Measurements from ENCODE around the gene PLGRKT.
"Not testable (repeated sequence)": the region's sequence is repeated elsewhere in the genome, so short reads cannot be mapped to it uniquely, and the experiment has no call there.

DNA sequence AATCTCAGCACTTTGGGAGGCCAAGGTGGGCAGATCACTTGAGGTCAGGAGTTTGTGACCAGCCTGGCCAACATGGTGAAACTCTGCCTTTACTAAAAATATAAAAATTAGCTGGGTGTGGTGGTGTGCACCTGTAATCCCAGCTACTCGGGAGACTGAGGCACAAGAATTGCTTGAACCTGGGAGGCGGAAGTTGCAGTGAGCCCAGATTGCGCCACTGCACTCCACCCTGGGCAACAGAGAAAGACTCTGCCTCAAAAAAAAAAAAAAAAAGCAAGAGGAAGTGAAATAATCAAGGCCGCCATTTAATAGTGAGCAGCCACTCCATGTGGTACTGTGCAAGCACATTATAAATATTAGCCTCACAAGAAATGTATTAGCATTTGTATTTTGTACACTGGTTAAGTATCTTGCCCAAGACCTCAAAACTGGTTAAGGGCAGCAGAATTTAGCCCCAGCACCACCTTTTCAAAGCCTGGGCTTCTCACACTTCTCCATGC lies 27.2 kb upstream of the PLGRKT start:
- TF ChIP-seq, protein P1, sequence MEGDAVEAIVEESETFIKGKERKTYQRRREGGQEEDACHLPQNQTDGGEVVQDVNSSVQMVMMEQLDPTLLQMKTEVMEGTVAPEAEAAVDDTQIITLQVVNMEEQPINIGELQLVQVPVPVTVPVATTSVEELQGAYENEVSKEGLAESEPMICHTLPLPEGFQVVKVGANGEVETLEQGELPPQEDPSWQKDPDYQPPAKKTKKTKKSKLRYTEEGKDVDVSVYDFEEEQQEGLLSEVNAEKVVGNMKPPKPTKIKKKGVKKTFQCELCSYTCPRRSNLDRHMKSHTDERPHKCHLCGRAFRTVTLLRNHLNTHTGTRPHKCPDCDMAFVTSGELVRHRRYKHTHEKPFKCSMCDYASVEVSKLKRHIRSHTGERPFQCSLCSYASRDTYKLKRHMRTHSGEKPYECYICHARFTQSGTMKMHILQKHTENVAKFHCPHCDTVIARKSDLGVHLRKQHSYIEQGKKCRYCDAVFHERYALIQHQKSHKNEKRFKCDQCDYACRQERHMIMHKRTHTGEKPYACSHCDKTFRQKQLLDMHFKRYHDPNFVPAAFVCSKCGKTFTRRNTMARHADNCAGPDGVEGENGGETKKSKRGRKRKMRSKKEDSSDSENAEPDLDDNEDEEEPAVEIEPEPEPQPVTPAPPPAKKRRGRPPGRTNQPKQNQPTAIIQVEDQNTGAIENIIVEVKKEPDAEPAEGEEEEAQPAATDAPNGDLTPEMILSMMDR (IDR thresholded peaks at IDR 0.05), result not testable (repeated sequence)
- not testable (repeated sequence) for TF ChIP-seq POLR2A (IDR thresholded peaks at IDR 0.05)

Measured in body of pancreas (tissue), 4 donors.